Thoracic aorta (tissue), 2 donors: Measurements from ENCODE around the gene CTNNBIP1. TPM values are rescaled to one million over a fixed set of nuclear protein-coding genes. Genes with fewer than 3 reads are reported as not detected.

Experiments used
- ATAC-seq: fragments of 150-250 bp; one replicate; pipeline ENCODE4 v1.8.0; 2017; ENCODE audit warnings: low read depth; ENCODE audit not compliant: insufficient number of reproducible peaks, low FRiP score
- DNase-seq: peaks from one replicate; pipeline ENCODE4 v3.0.0-alpha.2; 2020; ENCODE audit warnings: low spot score
- H3K27ac ChIP-seq, 2 donors: fragments of 200-600 bp; sonication (generic); 1 replicate in 1 of 2; 2 replicates in 1 of 2; pipeline ENCODE4 v1.5.1; 2016; ENCODE audit warnings: mild to moderate bottlenecking in 2 of 2, moderate library complexity in 2 of 2
- H3K27me3 ChIP-seq: fragments of 200-600 bp; sonication (generic); replicated peaks from 2 replicates; pipeline ENCODE4 v1.6.0; 2016; ENCODE audit warnings: mild to moderate bottlenecking; ENCODE audit not compliant: insufficient read depth
- H3K36me3 ChIP-seq: fragments of 200-600 bp; sonication (generic); one replicate; pipeline ENCODE4 v1.5.1; 2016
- H3K4me1 ChIP-seq, 2 donors: fragments of 200-600 bp; sonication (generic); 1 replicate in 1 of 2; 2 replicates in 1 of 2; pipeline versions ENCODE4 v1.5.1 to v1.6.0; 2016; ENCODE audit warnings: low read depth in 2 of 2, mild to moderate bottlenecking in 1 of 2; ENCODE audit not compliant: control insufficient read depth in 1 of 2
- H3K4me3 ChIP-seq: fragments of 200-600 bp; sonication (generic); 2 replicates; pipeline ENCODE4 v1.5.1; 2016; ENCODE audit warnings: mild to moderate bottlenecking
- H3K9me3 ChIP-seq: fragments of 200-600 bp; sonication (generic); 2 replicates; pipeline ENCODE4 v1.5.1; 2016
- total RNA-seq, 2 donors: library from RNA; depleted of rRNA; stranded (reverse); fragments of >200 nt; gene quantifications; one replicate each; pipeline versions ENCODE4 v1.1.0 to v1.2.3, GENCODE V29; 2016
- TF ChIP-seq, protein P1 (sequence below): fragments of 200-600 bp; sonication (generic); IDR thresholded peaks from one replicate; pipeline ENCODE4 v1.5.1; 2019; ENCODE audit warnings: antibody characterized with exemption

CTNNBIP1 gene
- total RNA-seq, 2 donors from 2014 or later, result 13.4 to 22.3 TPM

DNA sequence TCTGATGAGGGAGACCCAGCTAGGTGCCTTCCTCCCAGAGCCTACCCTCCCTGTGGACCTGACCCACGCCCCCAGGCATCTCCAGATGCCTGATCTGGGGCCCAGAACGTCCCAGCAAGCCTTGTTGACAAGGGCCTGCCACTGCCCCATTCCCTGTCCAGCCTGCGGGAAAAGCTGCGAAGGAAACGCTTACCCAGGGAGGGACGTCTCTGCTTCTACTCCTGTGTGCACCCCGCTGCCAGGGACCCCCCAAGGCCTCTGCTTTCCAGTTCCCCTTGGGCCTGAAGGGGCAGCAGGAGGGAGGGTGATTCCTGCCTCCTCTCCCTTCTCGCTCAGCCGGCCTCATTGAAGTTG, 74.7 kb downstream of the CTNNBIP1 start:
- ATAC-seq (no peak), DNase-seq (no peak)
- peak overlapping the region; percentile 20 for H3K4me3 ChIP-seq
- H3K27ac ChIP-seq, result no peak overlapping the region
- peaks cover 0 to 12% of the 10 kb centered on the region in 2 donors for H3K4me1 ChIP-seq
- TF ChIP-seq, protein P1, sequence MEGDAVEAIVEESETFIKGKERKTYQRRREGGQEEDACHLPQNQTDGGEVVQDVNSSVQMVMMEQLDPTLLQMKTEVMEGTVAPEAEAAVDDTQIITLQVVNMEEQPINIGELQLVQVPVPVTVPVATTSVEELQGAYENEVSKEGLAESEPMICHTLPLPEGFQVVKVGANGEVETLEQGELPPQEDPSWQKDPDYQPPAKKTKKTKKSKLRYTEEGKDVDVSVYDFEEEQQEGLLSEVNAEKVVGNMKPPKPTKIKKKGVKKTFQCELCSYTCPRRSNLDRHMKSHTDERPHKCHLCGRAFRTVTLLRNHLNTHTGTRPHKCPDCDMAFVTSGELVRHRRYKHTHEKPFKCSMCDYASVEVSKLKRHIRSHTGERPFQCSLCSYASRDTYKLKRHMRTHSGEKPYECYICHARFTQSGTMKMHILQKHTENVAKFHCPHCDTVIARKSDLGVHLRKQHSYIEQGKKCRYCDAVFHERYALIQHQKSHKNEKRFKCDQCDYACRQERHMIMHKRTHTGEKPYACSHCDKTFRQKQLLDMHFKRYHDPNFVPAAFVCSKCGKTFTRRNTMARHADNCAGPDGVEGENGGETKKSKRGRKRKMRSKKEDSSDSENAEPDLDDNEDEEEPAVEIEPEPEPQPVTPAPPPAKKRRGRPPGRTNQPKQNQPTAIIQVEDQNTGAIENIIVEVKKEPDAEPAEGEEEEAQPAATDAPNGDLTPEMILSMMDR, result no peak
- no peaks in the 10 kb centered on the region for H3K27me3 ChIP-seq
- H3K36me3 ChIP-seq, result no peaks in the 10 kb centered on the region
- H3K9me3 ChIP-seq, result no peaks in the 10 kb centered on the region

DNA sequence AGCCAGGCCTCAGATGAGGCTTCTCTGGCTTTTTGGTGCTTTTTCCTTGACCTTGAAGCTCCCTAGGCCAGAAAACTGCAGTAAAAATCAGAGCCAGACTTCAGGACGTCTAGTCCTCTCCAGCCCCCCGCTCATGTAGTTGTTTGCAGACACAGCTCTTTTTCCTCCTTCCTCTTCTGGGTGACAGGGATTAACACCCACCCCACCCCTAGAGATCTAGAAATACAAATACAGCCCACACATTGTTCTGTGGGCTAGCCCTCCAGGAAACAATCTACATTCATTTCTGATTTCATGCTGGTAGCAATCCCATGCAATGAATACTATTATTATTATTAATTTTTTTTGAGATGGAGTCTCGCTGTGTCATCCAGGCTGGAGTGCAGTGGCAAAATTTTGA, 76.4 kb downstream of the CTNNBIP1 start:
- Histone ChIP-seq H3K36me3 (no peaks in the 10 kb centered on the region), H3K27ac (no peak overlapping the region), H3K27me3 (no peaks in the 10 kb centered on the region), H3K9me3 (no peaks in the 10 kb centered on the region), H3K4me1 (peaks cover 0 to 12% of the 10 kb centered on the region in 2 donors), H3K4me3 (no peak overlapping the region)
- no peak for DNase-seq
- ATAC-seq, result no peak
- TF ChIP-seq, protein P1, result no peak

GRCh38 chr1:9827558-9828185, 82.4 kb downstream of the CTNNBIP1 start:
- H3K36me3 ChIP-seq, result no peaks in the 10 kb centered on the region
- TF ChIP-seq, protein P1, result no peak
- H3K27me3 ChIP-seq, result no peaks in the 10 kb centered on the region
- no peaks in the 10 kb centered on the region for H3K9me3 ChIP-seq
- no peak overlapping the region for H3K4me3 ChIP-seq
- no peak overlapping the region for H3K27ac ChIP-seq
- ATAC-seq (no peak), DNase-seq (no peak)
- H3K4me1 ChIP-seq, result peaks cover 11 to 20% of the 10 kb centered on the region in 2 donors

DNA sequence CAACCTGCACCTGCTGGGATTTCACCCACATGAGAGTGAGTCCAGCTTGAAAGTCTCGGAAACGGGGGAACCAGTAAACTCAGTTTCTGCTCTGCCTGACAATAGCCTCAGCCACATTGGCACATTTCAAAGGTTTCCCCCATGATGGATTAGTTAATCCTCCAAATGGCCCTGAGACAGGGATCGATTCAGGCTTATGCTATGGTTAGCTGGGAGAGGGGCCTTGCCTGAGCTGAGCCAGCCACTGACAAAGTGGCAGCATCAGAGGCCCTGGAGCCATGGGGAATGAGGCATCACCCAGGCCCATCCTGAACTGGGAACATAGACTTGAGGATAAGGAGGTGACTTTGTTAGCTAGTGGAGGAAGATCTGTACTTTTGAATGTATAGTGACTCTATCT, 83.5 kb downstream of the CTNNBIP1 start:
- ATAC-seq (no peak), DNase-seq (no peak)
- peaks cover 19 to 31% of the 10 kb centered on the region in 2 donors for H3K4me1 ChIP-seq
- no peak overlapping the region for H3K27ac ChIP-seq
- no peaks in the 10 kb centered on the region for H3K9me3 ChIP-seq
- no peaks in the 10 kb centered on the region for H3K27me3 ChIP-seq
- TF ChIP-seq, protein P1, result no peak
- H3K4me3 ChIP-seq, result no peak overlapping the region
- H3K36me3 ChIP-seq, result no peaks in the 10 kb centered on the region

DNA sequence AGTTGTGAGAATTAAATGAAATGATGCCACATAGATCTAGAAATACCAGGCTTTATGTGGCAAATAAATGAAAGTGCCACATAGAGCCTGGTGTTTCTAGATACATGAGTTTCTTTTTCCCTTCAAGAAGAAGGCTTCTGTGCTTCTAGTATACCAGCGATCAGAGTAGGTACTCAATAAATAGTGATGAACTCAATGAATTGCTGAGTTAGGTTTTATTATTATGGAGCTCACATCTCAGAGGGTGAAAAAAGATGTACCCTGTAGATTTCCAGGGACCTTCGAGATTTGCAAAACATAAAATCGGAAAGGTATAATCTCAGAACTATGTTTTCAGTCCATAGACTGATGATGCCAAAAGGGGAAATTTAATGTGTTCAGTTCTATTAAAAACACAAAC, 84.0 kb downstream of the CTNNBIP1 start:
- TF ChIP-seq, protein P1, result no peak
- DNase-seq (no peak), ATAC-seq (no peak)
- peak overlapping the region; percentile 49 to 88 for H3K27ac ChIP-seq
- no peaks in the 10 kb centered on the region for H3K9me3 ChIP-seq
- peaks cover 19 to 34% of the 10 kb centered on the region in 2 donors for H3K4me1 ChIP-seq
- H3K27me3 ChIP-seq, result no peaks in the 10 kb centered on the region
- no peaks in the 10 kb centered on the region for H3K36me3 ChIP-seq
- H3K4me3 ChIP-seq, result no peak overlapping the region
